Measurements from ENCODE around the gene PCDH15.

GRCh38 chr10:54454271-54454670, 346.8 kb downstream of the PCDH15 start:
- TF ChIP-seq POLR2AphosphoS5 (IDR thresholded peaks at IDR 0.05; ENCODE audit: insufficient read depth in 1 of 2, low read depth in 1 of 2) (no peak), POLR2A (IDR thresholded peaks at IDR 0.05) (no peak)
